Measurements from ENCODE around the gene ZNF467. TPM values are rescaled to one million over a fixed set of nuclear protein-coding genes. Genes with fewer than 3 reads are reported as not detected.

The ZNF467 gene
- total and polyA plus RNA-seq, 2 of the 8 experiments (the other 6 are each of a cell fraction or from before 2014, with no cell fraction given), result 0.50 to 0.51 TPM

DNA sequence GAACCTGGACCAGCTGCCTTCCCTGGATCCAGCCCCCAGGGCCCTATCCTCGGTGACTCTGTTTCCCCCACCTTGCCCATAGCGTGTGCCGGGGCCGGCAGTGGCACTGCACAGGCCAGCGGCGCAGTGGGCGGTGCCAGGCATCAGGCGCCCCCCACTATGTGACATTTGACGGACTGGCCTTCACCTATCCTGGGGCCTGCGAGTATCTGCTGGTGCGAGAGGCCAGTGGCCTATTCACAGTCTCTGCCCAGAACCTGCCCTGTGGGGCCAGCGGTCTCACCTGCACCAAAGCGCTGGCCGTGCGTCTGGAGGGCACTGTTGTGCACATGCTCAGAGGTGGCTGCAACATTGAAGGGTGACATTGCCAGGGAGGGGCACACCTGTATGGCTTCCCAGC is 12.0 kb upstream of the ZNF467 start (continued):
- TF ChIP-seq BACH1 (IDR thresholded peaks at IDR 0.05; ENCODE audit: low read length), result no peak

All from H1 (cell line).